ENCODE measurements around the gene ZNF660. TPM values are rescaled to one million over a fixed set of nuclear protein-coding genes. Genes with fewer than 3 reads are reported as not detected.
"Not testable (repeated sequence)": the region's sequence is repeated elsewhere in the genome, so short reads cannot be mapped to it uniquely, and the experiment has no call there.

Gene ZNF660
- total RNA-seq, 1 donor from 2014 or later, result 19.2 TPM

- peaks cover 49% of the 10 kb centered on the region for H3K36me3 Mint-ChIP-seq
- TF ChIP-seq, protein P1, sequence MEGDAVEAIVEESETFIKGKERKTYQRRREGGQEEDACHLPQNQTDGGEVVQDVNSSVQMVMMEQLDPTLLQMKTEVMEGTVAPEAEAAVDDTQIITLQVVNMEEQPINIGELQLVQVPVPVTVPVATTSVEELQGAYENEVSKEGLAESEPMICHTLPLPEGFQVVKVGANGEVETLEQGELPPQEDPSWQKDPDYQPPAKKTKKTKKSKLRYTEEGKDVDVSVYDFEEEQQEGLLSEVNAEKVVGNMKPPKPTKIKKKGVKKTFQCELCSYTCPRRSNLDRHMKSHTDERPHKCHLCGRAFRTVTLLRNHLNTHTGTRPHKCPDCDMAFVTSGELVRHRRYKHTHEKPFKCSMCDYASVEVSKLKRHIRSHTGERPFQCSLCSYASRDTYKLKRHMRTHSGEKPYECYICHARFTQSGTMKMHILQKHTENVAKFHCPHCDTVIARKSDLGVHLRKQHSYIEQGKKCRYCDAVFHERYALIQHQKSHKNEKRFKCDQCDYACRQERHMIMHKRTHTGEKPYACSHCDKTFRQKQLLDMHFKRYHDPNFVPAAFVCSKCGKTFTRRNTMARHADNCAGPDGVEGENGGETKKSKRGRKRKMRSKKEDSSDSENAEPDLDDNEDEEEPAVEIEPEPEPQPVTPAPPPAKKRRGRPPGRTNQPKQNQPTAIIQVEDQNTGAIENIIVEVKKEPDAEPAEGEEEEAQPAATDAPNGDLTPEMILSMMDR (conservative IDR thresholded peaks at IDR 0.05), result no peak
- H3K9me3 Mint-ChIP-seq, result peaks cover 10% of the 10 kb centered on the region
- H3K27me3 Mint-ChIP-seq, result peaks cover 10% of the 10 kb centered on the region
- H3K27ac Mint-ChIP-seq, result no peak overlapping the region
- H3K4me3 Mint-ChIP-seq, result peak overlapping the region; percentile 0
- no peak for DNase-seq (ENCODE audit: extremely low spot score, unreplicated experiment)
- H3K4me1 Mint-ChIP-seq (ENCODE audit: unreplicated experiment), result peaks cover 26% of the 10 kb centered on the region
Measured at GRCh38 chr3:44557074-44557473, 27.7 kb upstream of the ZNF660 start.

DNA sequence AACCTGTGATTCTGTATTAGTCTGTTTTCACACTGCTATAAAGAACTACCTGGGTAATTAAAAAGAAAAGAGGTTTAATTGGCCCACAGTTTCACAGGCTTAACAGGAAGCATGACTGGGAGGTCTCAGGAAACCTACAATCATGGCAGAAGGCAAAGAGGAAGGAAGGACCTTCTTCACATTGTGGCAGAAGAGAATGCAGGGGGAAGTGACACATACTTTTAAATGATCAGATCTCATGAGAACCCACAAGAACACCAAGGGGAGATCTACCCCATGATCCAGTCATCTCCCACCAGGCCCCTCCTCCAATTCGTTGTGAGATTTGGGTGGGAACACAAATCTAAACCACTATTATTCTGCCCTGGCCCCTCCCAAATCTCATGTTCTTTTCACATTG lies 23.7 kb upstream of the ZNF660 start:
- Mint-ChIP-seq H3K4me1 (ENCODE audit: unreplicated experiment) (peaks cover 17% of the 10 kb centered on the region), H3K4me3 (no peak overlapping the region), H3K36me3 (peaks cover 75% of the 10 kb centered on the region), H3K9me3 (peaks cover 15% of the 10 kb centered on the region), H3K27ac (no peak overlapping the region), H3K27me3 (no peaks in the 10 kb centered on the region)
- DNase-seq (ENCODE audit: extremely low spot score, unreplicated experiment), result no peak
- TF ChIP-seq, protein P1 (conservative IDR thresholded peaks at IDR 0.05), result no peak

DNA sequence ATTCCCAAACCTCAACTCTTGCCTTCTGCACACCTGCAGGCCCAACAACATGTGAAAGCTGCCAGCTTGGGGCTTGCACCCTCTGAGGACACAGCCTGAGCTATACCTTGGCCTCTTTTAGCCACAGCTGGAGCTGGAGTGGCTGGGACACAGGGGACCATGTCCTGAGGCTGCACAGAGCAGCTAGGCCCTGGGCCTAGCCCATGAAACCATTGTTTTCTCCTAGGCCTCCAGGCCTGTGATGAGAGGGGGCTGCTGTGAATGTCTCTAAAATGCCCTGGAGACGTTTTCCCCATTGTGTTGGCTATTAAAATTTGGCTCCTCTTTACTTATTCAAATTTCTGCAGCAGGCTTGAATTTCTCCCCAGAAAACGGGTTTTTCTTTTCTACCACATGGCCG lies 22.6 kb upstream of the ZNF660 start:
- Mint-ChIP-seq H3K4me3 (no peak overlapping the region), H3K27me3 (no peaks in the 10 kb centered on the region), H3K27ac (no peak overlapping the region), H3K9me3 (peaks cover 15% of the 10 kb centered on the region), H3K4me1 (ENCODE audit: unreplicated experiment) (peaks cover 9% of the 10 kb centered on the region), H3K36me3 (peaks cover 77% of the 10 kb centered on the region)
- DNase-seq (ENCODE audit: extremely low spot score, unreplicated experiment), result no peak
- TF ChIP-seq, protein P1 (conservative IDR thresholded peaks at IDR 0.05), result no peak

DNA sequence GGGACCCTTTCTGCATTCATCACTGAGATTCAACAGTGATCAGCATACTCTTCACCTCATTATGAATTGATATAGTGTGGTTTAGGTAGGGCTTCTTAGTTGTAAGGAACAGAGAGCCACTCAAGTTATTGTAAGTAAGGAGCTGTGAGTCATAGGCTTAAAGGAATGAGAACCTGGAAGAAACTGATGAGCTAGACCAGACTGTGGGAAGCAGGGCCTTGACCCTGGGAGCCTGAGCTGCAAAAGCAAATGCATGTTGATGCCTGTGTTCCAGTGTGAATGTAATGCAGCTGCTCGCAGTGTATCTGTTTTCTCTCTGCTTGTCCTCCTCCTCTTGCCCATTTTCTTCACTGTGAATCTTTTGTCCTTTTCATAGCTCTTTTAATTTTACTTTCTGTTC lies 16.2 kb upstream of the ZNF660 start:
- Mint-ChIP-seq H3K4me3 (no peak overlapping the region), H3K36me3 (peaks cover 83% of the 10 kb centered on the region), H3K27me3 (no peaks in the 10 kb centered on the region), H3K4me1 (ENCODE audit: unreplicated experiment) (no peaks in the 10 kb centered on the region), H3K27ac (no peak overlapping the region), H3K9me3 (peaks cover 22% of the 10 kb centered on the region)
- TF ChIP-seq, protein P1 (conservative IDR thresholded peaks at IDR 0.05), result no peak
- no peak for DNase-seq (ENCODE audit: extremely low spot score, unreplicated experiment)

- no peak for DNase-seq (ENCODE audit: extremely low spot score, unreplicated experiment)
- H3K27me3 Mint-ChIP-seq, result no peaks in the 10 kb centered on the region
- H3K27ac Mint-ChIP-seq, result no peak overlapping the region
- TF ChIP-seq, protein P1 (conservative IDR thresholded peaks at IDR 0.05), result no peak
- peaks cover 2% of the 10 kb centered on the region for H3K4me1 Mint-ChIP-seq (ENCODE audit: unreplicated experiment)
- H3K4me3 Mint-ChIP-seq, result no peak overlapping the region
- H3K36me3 Mint-ChIP-seq, result peaks cover 68% of the 10 kb centered on the region
- peaks cover 17% of the 10 kb centered on the region for H3K9me3 Mint-ChIP-seq
Measured at GRCh38 chr3:44571024-44571423, 13.7 kb upstream of the ZNF660 start.

DNA sequence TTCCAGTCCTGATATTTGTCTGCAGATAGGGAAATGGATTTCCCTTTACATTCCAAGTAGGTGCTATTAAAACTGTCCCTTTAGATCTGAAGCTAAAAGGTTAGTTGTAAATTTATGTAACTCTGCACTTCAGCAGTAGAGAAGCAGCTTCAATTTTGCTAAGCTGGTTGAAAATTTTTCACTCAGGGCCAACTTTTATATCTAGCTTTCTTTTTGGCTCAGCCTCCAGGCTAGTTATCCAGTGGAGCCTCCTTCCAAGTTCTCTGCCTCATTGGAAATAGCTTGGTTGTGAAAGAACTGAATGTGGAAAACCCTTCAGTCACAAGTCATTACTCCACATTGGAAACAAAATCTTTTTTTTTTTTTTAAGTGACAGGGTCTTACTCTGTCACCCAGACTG lies 8.2 kb upstream of the ZNF660 start:
- DNase-seq (ENCODE audit: extremely low spot score, unreplicated experiment), result no peak
- no peak overlapping the region for H3K4me3 Mint-ChIP-seq
- H3K4me1 Mint-ChIP-seq (ENCODE audit: unreplicated experiment), result peaks cover 4% of the 10 kb centered on the region
- H3K27ac Mint-ChIP-seq, result no peak overlapping the region
- TF ChIP-seq, protein P1 (conservative IDR thresholded peaks at IDR 0.05), result no peak
- H3K9me3 Mint-ChIP-seq, result peaks cover 5% of the 10 kb centered on the region
- H3K36me3 Mint-ChIP-seq, result peaks cover 30% of the 10 kb centered on the region
- no peaks in the 10 kb centered on the region for H3K27me3 Mint-ChIP-seq

DNA sequence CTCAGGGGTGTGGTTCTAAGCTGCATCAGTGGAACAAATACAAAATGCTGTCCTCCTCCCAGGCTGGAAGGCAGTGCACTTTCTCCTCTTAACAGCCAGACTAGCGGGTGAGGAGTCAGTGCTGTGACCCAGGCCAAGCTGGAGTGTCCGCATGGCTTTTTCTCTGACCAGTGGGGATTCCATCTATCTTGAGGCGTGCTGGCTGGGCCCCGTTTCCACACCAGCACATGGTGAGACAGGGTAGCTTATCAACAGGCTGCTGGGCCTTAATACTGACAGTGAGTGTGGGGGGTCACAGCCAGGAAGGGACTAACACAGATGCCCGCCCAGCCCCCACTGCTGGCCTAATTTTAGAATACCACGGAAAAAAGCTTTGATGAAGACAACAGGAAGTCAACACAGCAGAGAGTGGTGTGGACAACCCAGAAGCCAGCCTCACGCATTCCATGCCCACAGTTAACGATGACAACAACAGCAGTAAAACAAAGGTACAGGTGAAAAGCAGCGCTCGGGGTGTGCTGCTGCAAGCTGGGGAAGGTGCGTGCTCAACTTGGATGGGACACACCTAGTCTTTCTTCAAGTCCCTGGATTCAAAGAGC lies 7.3 kb upstream of the ZNF660 start:
- H3K27ac Mint-ChIP-seq; H3K27me3 Mint-ChIP-seq; DNase-seq (ENCODE audit: extremely low spot score, unreplicated experiment); H3K4me1 Mint-ChIP-seq (ENCODE audit: unreplicated experiment); H3K4me3 Mint-ChIP-seq; H3K9me3 Mint-ChIP-seq: not testable (repeated sequence)
- H3K36me3 Mint-ChIP-seq, result peaks cover 25% of the 10 kb centered on the region

- H3K36me3 Mint-ChIP-seq, result peaks cover 20% of the 10 kb centered on the region
- H3K27me3 Mint-ChIP-seq; H3K4me3 Mint-ChIP-seq; H3K27ac Mint-ChIP-seq; H3K4me1 Mint-ChIP-seq (ENCODE audit: unreplicated experiment); DNase-seq (ENCODE audit: extremely low spot score, unreplicated experiment); H3K9me3 Mint-ChIP-seq: not testable (repeated sequence)
Measured at GRCh38 chr3:44578316-44578715, 6.4 kb upstream of the ZNF660 start.

All from type B pancreatic cell (in vitro differentiated cells).